ENCODE measurements around the gene ORAI2. TPM values are rescaled to one million over a fixed set of nuclear protein-coding genes. Genes with fewer than 3 reads are reported as not detected.

The ORAI2 gene
- total RNA-seq, 2 experiments from 2014 or later = 149 to 230 TPM

DNA sequence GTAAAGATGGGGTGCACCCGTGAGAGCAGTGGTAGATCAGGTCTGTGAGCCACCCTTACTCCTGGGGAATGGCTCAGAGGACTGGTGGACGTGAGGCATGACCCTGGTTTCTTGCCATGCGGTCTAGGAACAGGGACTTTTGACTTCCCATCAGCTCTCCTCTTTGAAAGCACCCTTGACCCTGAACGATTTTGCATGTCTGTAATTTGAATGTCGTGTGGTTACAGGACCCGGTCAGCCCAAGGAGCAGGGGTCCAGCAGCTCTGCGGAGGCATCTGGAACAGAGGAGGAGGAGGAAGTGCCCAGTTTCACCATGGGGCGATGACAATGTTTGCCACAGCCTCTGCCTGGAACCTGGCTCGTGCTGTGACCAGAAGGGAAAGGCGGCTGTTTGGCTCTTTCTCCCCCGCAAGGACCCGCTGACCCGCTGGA, 8.6 kb upstream of the ORAI2 start:
- H3K4me1 ChIP-seq (ENCODE audit: insufficient read depth, low read length, poor library complexity, severe bottlenecking) = peaks cover 96% of the 10 kb centered on the region
- TF ChIP-seq EZH2phosphoT487 (IDR thresholded peaks at IDR 0.05; ENCODE audit: borderline replicate concordance, low read depth, low read length) = no peak
- TF ChIP-seq, protein P1, sequence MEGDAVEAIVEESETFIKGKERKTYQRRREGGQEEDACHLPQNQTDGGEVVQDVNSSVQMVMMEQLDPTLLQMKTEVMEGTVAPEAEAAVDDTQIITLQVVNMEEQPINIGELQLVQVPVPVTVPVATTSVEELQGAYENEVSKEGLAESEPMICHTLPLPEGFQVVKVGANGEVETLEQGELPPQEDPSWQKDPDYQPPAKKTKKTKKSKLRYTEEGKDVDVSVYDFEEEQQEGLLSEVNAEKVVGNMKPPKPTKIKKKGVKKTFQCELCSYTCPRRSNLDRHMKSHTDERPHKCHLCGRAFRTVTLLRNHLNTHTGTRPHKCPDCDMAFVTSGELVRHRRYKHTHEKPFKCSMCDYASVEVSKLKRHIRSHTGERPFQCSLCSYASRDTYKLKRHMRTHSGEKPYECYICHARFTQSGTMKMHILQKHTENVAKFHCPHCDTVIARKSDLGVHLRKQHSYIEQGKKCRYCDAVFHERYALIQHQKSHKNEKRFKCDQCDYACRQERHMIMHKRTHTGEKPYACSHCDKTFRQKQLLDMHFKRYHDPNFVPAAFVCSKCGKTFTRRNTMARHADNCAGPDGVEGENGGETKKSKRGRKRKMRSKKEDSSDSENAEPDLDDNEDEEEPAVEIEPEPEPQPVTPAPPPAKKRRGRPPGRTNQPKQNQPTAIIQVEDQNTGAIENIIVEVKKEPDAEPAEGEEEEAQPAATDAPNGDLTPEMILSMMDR (conservative IDR thresholded peaks at IDR 0.05; ENCODE audit: low read length) = no peak
- peak overlapping the region; percentile 52 for H3K4me3 ChIP-seq (ENCODE audit: low read depth, low read length, poor library complexity, severe bottlenecking)
- POLR2A ChIA-PET = interaction anchor here (1.5 to 4.6 kb wide), 6 partner anchors 10 to 28 kb away, joined by 4 to 40 read pairs (median 22); no protein-coding TSS in a partner anchor
- H3K27ac ChIP-seq (ENCODE audit: low read depth, low read length, poor library complexity, severe bottlenecking) = peak overlapping the region; percentile 97
- H2AFZ ChIP-seq (ENCODE audit: low read length) = no peak overlapping the region
- CTCF ChIA-PET (ENCODE audit: unreplicated experiment) = interaction anchor here (0.7 to 1.5 kb wide), 2 partner anchors 12 to 47 kb away, joined by 3 read pairs; no protein-coding TSS in a partner anchor
- H3K9me2 ChIP-seq (ENCODE audit: insufficient read depth, low read length) = no peaks in the 10 kb centered on the region
- no peaks in the 10 kb centered on the region for H3K9me3 ChIP-seq (ENCODE audit: low read length)
- H3K36me3 ChIP-seq (ENCODE audit: insufficient read depth, low read length) = peaks cover 71% of the 10 kb centered on the region
- DNase-seq (ENCODE audit: low spot score) = peak; percentile 47
- intact Hi-C loops (cut with micrococcal nuclease; ENCODE audit: unreplicated experiment) = loop anchor here (1.0 kb wide), 1 partner anchor 13 kb away; no protein-coding TSS in a partner anchor
- H3K79me2 ChIP-seq (ENCODE audit: insufficient read depth, low read depth, low read length) = peaks cover 13% of the 10 kb centered on the region; the same call in 1 of the 2 replicates
- BruUV-seq (replicated peaks) = no TSS peak
- H4K20me1 ChIP-seq (ENCODE audit: insufficient read depth, low read length) = no peaks in the 10 kb centered on the region
- H3K4me2 ChIP-seq (ENCODE audit: low read length) = peak overlapping the region; percentile 97

DNA sequence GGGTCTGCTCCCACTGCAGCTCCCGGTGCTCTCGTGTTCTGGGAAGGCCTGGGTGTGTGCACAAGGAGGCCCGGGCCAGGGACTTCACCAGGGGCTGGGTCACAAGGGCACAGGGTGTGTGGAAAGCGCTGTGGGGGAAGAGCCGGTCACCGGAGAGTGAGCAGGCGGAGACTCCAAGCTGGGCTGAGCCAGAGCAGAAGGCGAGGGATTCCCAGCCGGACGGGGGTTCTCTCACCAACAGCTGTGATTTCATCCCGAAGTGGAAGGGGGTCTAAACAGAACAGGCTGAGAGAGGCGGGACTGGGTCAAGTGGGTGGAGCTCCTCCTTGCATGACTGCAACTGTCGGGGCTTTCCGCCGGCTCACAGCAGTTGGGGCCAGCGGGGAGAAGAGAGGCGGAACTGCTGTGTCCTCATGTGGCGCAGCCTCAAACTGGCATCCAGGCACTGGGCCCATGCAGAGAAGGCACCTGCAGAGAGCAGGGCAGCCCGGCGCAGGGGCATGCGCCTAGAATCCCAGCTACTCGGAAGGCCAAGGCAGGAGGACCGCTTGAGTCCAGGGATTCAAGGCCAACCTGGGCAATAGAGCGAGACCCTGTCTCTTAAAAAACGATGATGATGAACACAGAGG, 7.6 kb upstream of the ORAI2 start:
- Histone ChIP-seq H3K9me2 (ENCODE audit: insufficient read depth, low read length) (no peaks in the 10 kb centered on the region), H4K20me1 (ENCODE audit: insufficient read depth, low read length) (no peaks in the 10 kb centered on the region), H3K79me2 (ENCODE audit: insufficient read depth, low read depth, low read length) (peaks cover 13% of the 10 kb centered on the region; the same call in 1 of the 2 replicates), H3K4me3 (ENCODE audit: low read depth, low read length, poor library complexity, severe bottlenecking) (peak overlapping the region; percentile 52), H3K36me3 (ENCODE audit: insufficient read depth, low read length) (peaks cover 62% of the 10 kb centered on the region), H3K4me1 (ENCODE audit: insufficient read depth, low read length, poor library complexity, severe bottlenecking) (peaks cover 96% of the 10 kb centered on the region), H3K9me3 (ENCODE audit: low read length) (no peaks in the 10 kb centered on the region), H2AFZ (ENCODE audit: low read length) (no peak overlapping the region), H3K27ac (ENCODE audit: low read depth, low read length, poor library complexity, severe bottlenecking) (peak overlapping the region; percentile 97), H3K4me2 (ENCODE audit: low read length) (peak overlapping the region; percentile 97)
- no TSS peak for BruUV-seq (replicated peaks)
- DNase-seq (ENCODE audit: low spot score) = peak; percentile 94
- intact Hi-C loops (cut with micrococcal nuclease; ENCODE audit: unreplicated experiment) = loop anchor here (1.0 kb wide), 3 partner anchors 13 to 20 kb away; no protein-coding TSS in a partner anchor
- POLR2A ChIA-PET = interaction anchor here (0.8 to 4.6 kb wide), 13 partner anchors 9 to 441 kb away, joined by 3 to 40 read pairs (median 5); no protein-coding TSS in a partner anchor
- CTCF ChIA-PET (ENCODE audit: unreplicated experiment) = interaction anchor here (0.9 to 1.5 kb wide), 3 partner anchors 13 to 21 kb away, joined by 3 to 4 read pairs (median 3); no protein-coding TSS in a partner anchor
- TF ChIP-seq, protein P1 (conservative IDR thresholded peaks at IDR 0.05; ENCODE audit: low read length) = no peak

Data from OCI-LY7 (cell line).